ENCODE measurements around the gene EIF4G3. TPM values are rescaled to one million over a fixed set of nuclear protein-coding genes. Genes with fewer than 3 reads are reported as not detected.

Gene EIF4G3
- polyA plus RNA-seq, 1 donor (not counting 4 experiments of a cell fraction or from before 2014, with no cell fraction given), result 44.6 TPM

DNA sequence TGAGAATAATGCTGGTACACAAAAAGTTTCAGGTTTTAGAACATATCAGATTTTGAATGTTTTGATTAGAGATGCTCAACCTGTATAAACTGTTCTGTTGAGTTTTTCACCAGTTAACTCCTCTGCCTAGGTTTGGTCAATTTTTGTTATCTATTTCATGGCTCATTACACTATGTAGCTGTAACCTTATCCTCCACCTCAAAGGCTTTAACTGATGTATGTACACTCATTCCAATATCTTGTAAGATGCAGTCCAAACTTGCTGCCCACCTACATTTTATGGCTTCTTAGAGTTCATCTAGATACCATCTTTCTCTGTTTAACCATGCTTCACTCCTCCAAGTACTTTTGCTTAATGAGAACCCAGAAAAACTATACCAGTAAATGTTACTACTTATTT lies 107.8 kb downstream of the EIF4G3 start:
- H4K20me1 ChIP-seq (ENCODE audit: control insufficient read depth, extremely low read depth, insufficient read depth, low read length), result no peaks in the 10 kb centered on the region
- H3K27ac ChIP-seq (ENCODE audit: control insufficient read depth, insufficient read depth, low read length), result no peak overlapping the region
- FAIRE-seq (no peak), DNase-seq (ENCODE audit: low read depth, low spot score) (no peak)
- H3K4me1 ChIP-seq (ENCODE audit: control insufficient read depth, extremely low read depth, insufficient read depth, low read length), result no peaks in the 10 kb centered on the region
- H3K9ac ChIP-seq (ENCODE audit: control insufficient read depth, extremely low read depth, insufficient read depth, low read length), result no peak overlapping the region
- H3K9me3 ChIP-seq (ENCODE audit: control insufficient read depth, low read depth, low read length), result no peaks in the 10 kb centered on the region
- dilution Hi-C loops (cut with MboI; ENCODE audit: extremely low pct_ligation_motif_present, low sequenced_read_pairs), result no loop called here
- no peak overlapping the region for H3K4me2 ChIP-seq (ENCODE audit: control insufficient read depth, extremely low read depth, insufficient read depth, low read depth, low read length)
- H3K9me1 ChIP-seq (ENCODE audit: control insufficient read depth, extremely low read depth, insufficient read depth, low read length), result no peaks in the 10 kb centered on the region
- H3K36me3 ChIP-seq (ENCODE audit: control insufficient read depth in 2 of 2, extremely low read depth in 1 of 2, insufficient read depth in 2 of 2, low read length in 2 of 2), result peaks cover 0 to 8% of the 10 kb centered on the region in 2 experiments
- no peak overlapping the region for H2AFZ ChIP-seq (ENCODE audit: control insufficient read depth, low read length)
- H3K79me2 ChIP-seq (ENCODE audit: control insufficient read depth, insufficient read depth, low read length), result no peaks in the 10 kb centered on the region
- no peaks in the 10 kb centered on the region for H3K27me3 ChIP-seq (ENCODE audit: control insufficient read depth, extremely low read depth, insufficient read depth, low read length)
- H3K4me3 ChIP-seq (ENCODE audit: control insufficient read depth in 2 of 3, extremely low read depth in 1 of 3, insufficient read depth in 2 of 3, low read depth in 1 of 3, low read length in 3 of 3), result no peak overlapping the region
- no peak for TF ChIP-seq EZH2 (IDR thresholded peaks at IDR 0.05; ENCODE audit: low read length)
- TF ChIP-seq, protein P1, sequence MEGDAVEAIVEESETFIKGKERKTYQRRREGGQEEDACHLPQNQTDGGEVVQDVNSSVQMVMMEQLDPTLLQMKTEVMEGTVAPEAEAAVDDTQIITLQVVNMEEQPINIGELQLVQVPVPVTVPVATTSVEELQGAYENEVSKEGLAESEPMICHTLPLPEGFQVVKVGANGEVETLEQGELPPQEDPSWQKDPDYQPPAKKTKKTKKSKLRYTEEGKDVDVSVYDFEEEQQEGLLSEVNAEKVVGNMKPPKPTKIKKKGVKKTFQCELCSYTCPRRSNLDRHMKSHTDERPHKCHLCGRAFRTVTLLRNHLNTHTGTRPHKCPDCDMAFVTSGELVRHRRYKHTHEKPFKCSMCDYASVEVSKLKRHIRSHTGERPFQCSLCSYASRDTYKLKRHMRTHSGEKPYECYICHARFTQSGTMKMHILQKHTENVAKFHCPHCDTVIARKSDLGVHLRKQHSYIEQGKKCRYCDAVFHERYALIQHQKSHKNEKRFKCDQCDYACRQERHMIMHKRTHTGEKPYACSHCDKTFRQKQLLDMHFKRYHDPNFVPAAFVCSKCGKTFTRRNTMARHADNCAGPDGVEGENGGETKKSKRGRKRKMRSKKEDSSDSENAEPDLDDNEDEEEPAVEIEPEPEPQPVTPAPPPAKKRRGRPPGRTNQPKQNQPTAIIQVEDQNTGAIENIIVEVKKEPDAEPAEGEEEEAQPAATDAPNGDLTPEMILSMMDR (optimal IDR thresholded peaks at IDR 0.05 in 1 of 3, IDR thresholded peaks at IDR 0.05 in 1 of 3, conservative IDR thresholded peaks at IDR 0.05 in 1 of 3; ENCODE audit: extremely low read depth in 1 of 3, insufficient read depth in 2 of 3, low read length in 3 of 3), result no peak

DNA sequence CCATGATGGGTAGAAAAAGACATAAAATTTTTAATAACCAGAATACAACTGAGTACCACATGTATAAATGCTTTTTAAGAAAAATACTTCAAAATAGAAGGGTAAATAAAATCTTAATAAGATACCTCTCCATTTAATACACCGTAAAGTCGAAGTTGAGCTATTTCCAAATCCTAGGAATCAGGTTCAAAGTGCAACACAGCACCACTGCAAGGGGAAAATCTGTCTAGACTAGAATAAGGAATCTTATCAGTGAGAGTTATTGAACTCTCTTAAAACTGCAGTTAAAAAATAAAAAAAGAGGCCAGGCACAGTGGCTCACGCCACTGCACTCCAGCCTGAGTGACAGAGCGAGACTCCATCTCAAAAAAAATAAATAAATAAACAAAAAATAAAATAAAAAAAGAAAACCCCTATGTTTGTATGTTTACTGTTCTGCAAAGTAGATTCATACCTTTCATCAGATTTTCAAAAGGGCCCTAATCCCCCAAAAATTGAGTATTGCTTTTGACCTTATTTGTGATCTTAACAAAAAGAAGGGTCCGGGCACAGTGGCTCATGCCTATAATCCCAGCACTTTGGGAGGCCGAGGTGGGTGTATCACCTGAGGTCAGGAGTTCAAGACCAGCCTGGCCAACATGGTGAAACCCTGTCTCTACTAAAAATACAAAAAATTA lies 109.0 kb downstream of the EIF4G3 start:
- Histone ChIP-seq H3K4me1 (ENCODE audit: control insufficient read depth, extremely low read depth, insufficient read depth, low read length) (no peaks in the 10 kb centered on the region), H3K4me3 (ENCODE audit: control insufficient read depth in 2 of 3, extremely low read depth in 1 of 3, insufficient read depth in 2 of 3, low read depth in 1 of 3, low read length in 3 of 3) (no peak overlapping the region), H3K4me2 (ENCODE audit: control insufficient read depth, extremely low read depth, insufficient read depth, low read depth, low read length) (no peak overlapping the region), H3K36me3 (ENCODE audit: control insufficient read depth in 2 of 2, extremely low read depth in 1 of 2, insufficient read depth in 2 of 2, low read length in 2 of 2) (peaks cover 0 to 4% of the 10 kb centered on the region in 2 experiments), H3K9ac (ENCODE audit: control insufficient read depth, extremely low read depth, insufficient read depth, low read length) (no peak overlapping the region), H3K9me1 (ENCODE audit: control insufficient read depth, extremely low read depth, insufficient read depth, low read length) (no peaks in the 10 kb centered on the region), H3K9me3 (ENCODE audit: control insufficient read depth, low read depth, low read length) (no peaks in the 10 kb centered on the region), H2AFZ (ENCODE audit: control insufficient read depth, low read length) (no peak overlapping the region), H4K20me1 (ENCODE audit: control insufficient read depth, extremely low read depth, insufficient read depth, low read length) (no peaks in the 10 kb centered on the region), H3K27me3 (ENCODE audit: control insufficient read depth, extremely low read depth, insufficient read depth, low read length) (no peaks in the 10 kb centered on the region), H3K27ac (ENCODE audit: control insufficient read depth, insufficient read depth, low read length) (no peak overlapping the region), H3K79me2 (ENCODE audit: control insufficient read depth, insufficient read depth, low read length) (no peaks in the 10 kb centered on the region)
- no peak for TF ChIP-seq EZH2 (IDR thresholded peaks at IDR 0.05; ENCODE audit: low read length)
- FAIRE-seq (no peak), DNase-seq (ENCODE audit: low read depth, low spot score) (no peak)
- dilution Hi-C loops (cut with MboI; ENCODE audit: extremely low pct_ligation_motif_present, low sequenced_read_pairs), result no loop called here
